Adrenal gland (tissue), 12 donors: ENCODE data around the gene DDX18. TPM values are rescaled to one million over a fixed set of nuclear protein-coding genes. Genes with fewer than 3 reads are reported as not detected.

Source experiments
- DNase-seq, 7 donors: peaks; one replicate each; pipeline ENCODE4 v3.0.0-alpha.2; 2019 to 2020
- H3K27ac ChIP-seq, 5 donors: fragments of 200-600 bp; sonication (generic) in 4 of 5; 1 replicate in 3 of 5; 2 replicates in 2 of 5; pipeline versions ENCODE4 v1.5.1 to v1.8.0; 2016 to 2020; ENCODE audit warnings: mild to moderate bottlenecking in 1 of 5
- H3K27me3 ChIP-seq: fragments of 200-600 bp; 2 replicates; pipeline ENCODE4 v1.8.0; 2021
- H3K36me3 ChIP-seq, 2 donors: fragments of 200-600 bp; replicated peaks in 1 of 2; 1 replicate in 1 of 2; 2 replicates in 1 of 2; pipeline versions ENCODE4 v1.5.1 to v1.8.0; 2018 to 2022
- H3K4me1 ChIP-seq, 2 donors: fragments of 200-600 bp; replicated peaks in 1 of 2; 1 replicate in 1 of 2; 2 replicates in 1 of 2; pipeline versions ENCODE4 v1.5.1 to v1.8.0; 2018 to 2021
- H3K4me3 ChIP-seq, 4 donors: fragments of 200-600 bp; sonication (generic) in 3 of 4; one replicate each; pipeline ENCODE4 v1.5.1; 2016 to 2018
- H3K9me3 ChIP-seq, 3 donors: fragments of 200-600 bp; sonication (generic) in 1 of 3; replicated peaks in 1 of 3; 1 replicate in 2 of 3; 2 replicates in 1 of 3; pipeline versions ENCODE4 v1.5.1 to v1.8.0; 2016 to 2021
- POLR2A ChIP-seq, 2 donors: fragments of 450-650 bp; IDR thresholded peaks; one replicate each; pipeline ENCODE4 v1.6.1; 2017; ENCODE audit warnings: antibody characterized with exemption in 2 of 2, mild to moderate bottlenecking in 2 of 2, moderate library complexity in 1 of 2
- WGBS, 4 donors: extraction: QIAGEN DNeasy Blood & Tissue Kit in 2 of 4; methylation state at CpG; one replicate each; pipeline versions ENCODE4 v1.1.5 to v1.1.7; 2013 to 2017; 5-methylcytosine and 5-hydroxymethylcytosine counted together
- intact Hi-C, 2 donors: fragments of 100-400 bp; cut with DNase I; formaldehyde crosslinking; loops; one replicate each; pipeline versions ENCODE4 v1.14.1 to v1.15.0; 2022 to 2023
- polyA plus RNA-seq, 3 donors: library from polyadenylated mRNA; stranded (reverse); fragments of 200-250 nt in 2 of 3; fragments of 350-450 nt in 1 of 3; fragmentation: Illumina TruSeq in 1 of 3; extraction: RNeasy Lipid Tissue Mini Kit (QIAGEN cat#74804) in 1 of 3; gene quantifications; one replicate each; pipeline ENCODE4 v1.2.3, GENCODE V29; 2013 to 2014
- total RNA-seq, 9 donors: library from RNA; depleted of rRNA in 4 of 9; stranded (reverse); fragments of >200 nt in 4 of 9; fragments of 120-200 nt in 1 of 9; fragmentation: NEBNext Ultra II Directional in 1 of 9; extraction: Animal tissue kit (Norgen Biotek cat#: 25700) in 1 of 9; gene quantifications; one replicate each; pipeline versions ENCODE4 v1.1.0 to v1.2.4, GENCODE V29; 2013 to 2023
- TF ChIP-seq, protein P1 (sequence below), 6 experiments: fragments of 450-650 bp in 4 of 6; fragments of 200-600 bp in 2 of 6; sonication (generic) in 1 of 6; IDR thresholded peaks; 1 replicate in 5 of 6; 2 replicates in 1 of 6; pipeline versions ENCODE4 v1.5.1 to v1.8.0; 2016 to 2021; ENCODE audit warnings: antibody characterized with exemption in 6 of 6, mild to moderate bottlenecking in 2 of 6, moderate library complexity in 1 of 6
- donor health status: healthy with polysubstance abuse.
- donor health status: Bipolar disorder and iron deficiency.
- donor health status: DM: yes; HTN: yes; CAD: no.
- donor health status: DM: no; HTN: no; CAD: no.
- donor health status: DM: no; HTN: no; CAD: no.
- donor health status: DM: yes; HTN: yes; CAD: no.

The DDX18 gene
- total and polyA plus RNA-seq, 12 donors, result 15.9 to 69.3 (median 39.8) TPM

DNA sequence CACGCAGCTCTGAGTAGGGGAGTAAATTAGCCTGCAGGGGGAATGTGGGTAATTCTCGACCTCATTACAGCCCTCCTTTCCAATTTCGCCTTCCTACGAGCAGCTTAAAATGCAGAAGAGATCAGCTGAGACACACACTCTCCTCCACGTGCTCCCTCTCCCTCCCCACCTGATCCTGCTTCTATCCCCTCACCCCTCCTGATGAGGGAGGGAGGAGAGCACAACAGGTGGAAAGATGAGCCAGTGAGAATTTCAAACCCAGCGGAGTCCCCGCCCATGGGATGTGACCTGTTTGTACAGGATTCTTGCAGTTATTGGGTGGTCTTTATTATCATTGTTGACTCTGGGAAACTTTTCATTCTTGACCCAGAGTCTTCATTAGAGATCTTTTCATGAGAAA lies 35.5 kb downstream of the DDX18 start:
- Histone ChIP-seq H3K27me3 (peaks cover 4% of the 10 kb centered on the region), H3K4me1 (no peaks in the 10 kb centered on the region), H3K9me3 (no peaks in the 10 kb centered on the region), H3K36me3 (no peaks in the 10 kb centered on the region), H3K27ac (no peak overlapping the region), H3K4me3 (no peak overlapping the region)
- intact Hi-C loops, result no loop called here
- DNase-seq, result no peak
- 9 to 14% (median 13%) methylated on average over 7 of the region's 7 CpGs for WGBS, 4 donors
- TF ChIP-seq, protein P1, sequence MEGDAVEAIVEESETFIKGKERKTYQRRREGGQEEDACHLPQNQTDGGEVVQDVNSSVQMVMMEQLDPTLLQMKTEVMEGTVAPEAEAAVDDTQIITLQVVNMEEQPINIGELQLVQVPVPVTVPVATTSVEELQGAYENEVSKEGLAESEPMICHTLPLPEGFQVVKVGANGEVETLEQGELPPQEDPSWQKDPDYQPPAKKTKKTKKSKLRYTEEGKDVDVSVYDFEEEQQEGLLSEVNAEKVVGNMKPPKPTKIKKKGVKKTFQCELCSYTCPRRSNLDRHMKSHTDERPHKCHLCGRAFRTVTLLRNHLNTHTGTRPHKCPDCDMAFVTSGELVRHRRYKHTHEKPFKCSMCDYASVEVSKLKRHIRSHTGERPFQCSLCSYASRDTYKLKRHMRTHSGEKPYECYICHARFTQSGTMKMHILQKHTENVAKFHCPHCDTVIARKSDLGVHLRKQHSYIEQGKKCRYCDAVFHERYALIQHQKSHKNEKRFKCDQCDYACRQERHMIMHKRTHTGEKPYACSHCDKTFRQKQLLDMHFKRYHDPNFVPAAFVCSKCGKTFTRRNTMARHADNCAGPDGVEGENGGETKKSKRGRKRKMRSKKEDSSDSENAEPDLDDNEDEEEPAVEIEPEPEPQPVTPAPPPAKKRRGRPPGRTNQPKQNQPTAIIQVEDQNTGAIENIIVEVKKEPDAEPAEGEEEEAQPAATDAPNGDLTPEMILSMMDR (IDR thresholded peaks at IDR 0.05), result no peak
- TF ChIP-seq POLR2A (IDR thresholded peaks at IDR 0.05), result no peak

DNA sequence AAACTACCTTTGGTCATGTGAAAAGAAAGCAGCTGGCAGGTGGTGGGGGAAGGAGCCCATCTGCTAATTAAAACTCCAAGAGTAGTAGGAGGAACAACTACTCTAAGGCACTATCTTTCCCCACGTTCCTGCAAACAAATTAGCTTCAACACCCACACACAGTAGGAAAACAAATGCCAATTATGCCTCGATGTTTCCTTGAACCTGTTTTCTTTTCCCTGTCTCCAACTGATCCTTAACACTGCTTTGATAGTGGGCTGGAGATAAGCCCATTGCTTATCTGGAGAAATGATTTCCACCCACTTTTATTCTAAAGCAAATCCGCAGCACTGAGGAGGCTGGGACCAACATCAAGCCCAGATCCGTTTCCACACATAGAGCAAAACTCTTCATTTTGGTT lies 36.0 kb downstream of the DDX18 start:
- peaks cover 4% of the 10 kb centered on the region for H3K27me3 ChIP-seq

DNA sequence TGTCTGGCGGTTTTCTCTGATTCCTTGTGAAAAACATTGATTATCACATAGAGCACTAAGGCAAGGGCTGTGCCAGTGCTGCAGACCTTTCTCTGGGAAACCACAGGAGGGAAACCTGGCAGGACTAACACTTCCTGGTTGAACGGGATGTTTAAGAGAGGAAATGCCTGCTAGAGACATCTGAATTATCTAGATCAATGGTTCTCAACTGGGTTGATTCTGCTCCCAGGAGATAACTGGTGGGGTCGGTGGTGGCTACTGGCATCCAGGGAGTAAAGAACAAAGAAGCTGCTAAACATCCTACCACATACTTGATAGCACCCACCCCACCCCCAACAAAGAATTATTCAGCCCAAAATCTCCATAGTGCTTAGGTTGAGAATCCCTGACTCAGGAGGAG lies 37.5 kb downstream of the DDX18 start:
- intact Hi-C loops, result no loop called here
- no peak for DNase-seq
- H3K36me3 ChIP-seq, result no peaks in the 10 kb centered on the region
- H3K27me3 ChIP-seq, result peaks cover 4% of the 10 kb centered on the region
- TF ChIP-seq POLR2A (IDR thresholded peaks at IDR 0.05), result no peak
- TF ChIP-seq, protein P1 (IDR thresholded peaks at IDR 0.05), result no peak
- no peak overlapping the region for H3K4me3 ChIP-seq
- H3K4me1 ChIP-seq, result no peaks in the 10 kb centered on the region
- H3K27ac ChIP-seq, result no peak overlapping the region
- WGBS, 4 donors, result 40 to 52% (median 48%) methylated on average over 3 of the region's 3 CpGs
- H3K9me3 ChIP-seq, result no peaks in the 10 kb centered on the region

More for the DNA sequence above, 36.0 kb downstream of the DDX18 start:
- no peak for DNase-seq
- no peak overlapping the region for H3K27ac ChIP-seq
- H3K9me3 ChIP-seq, result no peaks in the 10 kb centered on the region
- intact Hi-C loops, result no loop called here
- no peaks in the 10 kb centered on the region for H3K36me3 ChIP-seq
- no peaks in the 10 kb centered on the region for H3K4me1 ChIP-seq
- no peak overlapping the region for H3K4me3 ChIP-seq
- WGBS, 4 donors, result 4 to 22% (median 9%) methylated on average over 4 of the region's 4 CpGs
- TF ChIP-seq, protein P1 (IDR thresholded peaks at IDR 0.05), result no peak
- TF ChIP-seq POLR2A (IDR thresholded peaks at IDR 0.05), result no peak

DNA sequence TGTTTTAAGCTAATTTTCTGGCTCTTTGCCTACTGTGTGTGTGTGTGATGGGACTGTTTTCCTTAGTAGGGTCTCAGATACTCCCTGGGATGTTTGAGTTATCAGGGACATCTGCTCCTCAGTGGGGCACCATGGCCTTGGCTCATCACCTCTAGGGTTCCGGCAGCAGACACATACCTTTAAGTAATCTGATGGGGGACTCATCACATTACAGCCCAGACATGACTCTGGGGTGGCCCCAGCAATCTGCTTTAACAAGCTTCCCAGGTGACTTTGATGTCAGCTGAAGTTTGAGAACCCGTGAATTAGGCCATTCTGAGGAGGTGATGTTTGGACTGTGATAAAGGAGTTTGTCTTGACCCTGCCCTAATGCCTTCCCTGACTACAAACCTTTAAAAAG lies 38.8 kb downstream of the DDX18 start:
- Histone ChIP-seq H3K9me3 (no peaks in the 10 kb centered on the region), H3K36me3 (no peaks in the 10 kb centered on the region), H3K27me3 (peaks cover 4% of the 10 kb centered on the region), H3K4me3 (no peak overlapping the region), H3K4me1 (no peaks in the 10 kb centered on the region), H3K27ac (no peak overlapping the region)
- intact Hi-C loops, result no loop called here
- no peak for DNase-seq
- TF ChIP-seq, protein P1 (IDR thresholded peaks at IDR 0.05), result no peak
- no peak for TF ChIP-seq POLR2A (IDR thresholded peaks at IDR 0.05)
- WGBS, 4 donors, result 68 to 83% (median 74%) methylated on average over 2 of the region's 2 CpGs
